Mammary epithelial cell (primary cell): ENCODE data around the gene GRIP1.

Experiments
- CTCF ChIP-seq, 2 donors: IDR thresholded peaks in 1 of 2; conservative IDR thresholded peaks in 1 of 2; 2 replicates each; pipeline ENCODE4 v1.5.1; 2011 to 2012; ENCODE audit warnings: inconsistent platforms in 2 of 2, low read length in 2 of 2, mild to moderate bottlenecking in 2 of 2, control low read depth in 1 of 2, low read depth in 1 of 2; ENCODE audit not compliant: insufficient read depth in 1 of 2; ENCODE audit errors: extremely low read depth in 1 of 2
- EZH2 ChIP-seq: IDR thresholded peaks from 2 replicates; pipeline ENCODE4 v1.6.1; 2012; ENCODE audit warnings: low read length, inconsistent platforms, borderline replicate concordance

DNA sequence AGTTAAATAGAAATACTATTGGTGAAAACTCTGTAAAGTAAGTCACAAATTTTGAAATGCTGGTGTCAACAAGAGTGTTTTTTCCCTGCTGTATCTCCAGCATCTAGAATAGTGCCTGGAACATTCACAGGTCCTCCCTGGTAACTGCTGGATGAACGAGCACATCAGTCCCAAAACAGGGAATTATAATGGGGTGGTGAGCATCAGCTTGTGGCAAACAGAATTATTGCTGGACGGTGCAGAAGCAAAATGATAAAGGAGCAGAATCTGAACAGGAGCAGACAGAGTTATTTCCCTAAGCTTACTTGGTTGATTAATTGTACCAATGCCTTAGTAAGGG, 129.9 kb downstream of the GRIP1 start:
- no peak for TF ChIP-seq CTCF (conservative IDR thresholded peaks at IDR 0.05 in 1 of 2, IDR thresholded peaks at IDR 0.05 in 1 of 2; ENCODE audit: extremely low read depth in 1 of 2, insufficient read depth in 1 of 2, low read depth in 1 of 2, low read length in 2 of 2)
- TF ChIP-seq EZH2, result no peak
